A673 (cell line): Measurements from ENCODE around the gene HEPACAM2. TPM values are rescaled to one million over a fixed set of nuclear protein-coding genes. Genes with fewer than 3 reads are reported as not detected.

Source experiments
- BruUV-seq: library from RNA; stranded (reverse); fragments of 400-500 nt; replicated peaks from 2 replicates; lab custom pipeline; 2021; lab: Mats Ljungman, UMichigan
- CTCF ChIA-PET: fragments of 300-600 bp; sonication (Branson Sonifier 250); formaldehyde crosslinking; loops from one replicate; lab custom pipeline; 2022; ENCODE audit warnings: antibody characterized with exemption; lab: Charles Lee
- POLR2A ChIA-PET: fragments of 300-600 bp; sonication (Branson Sonifier 250); formaldehyde crosslinking; loops from one replicate; lab custom pipeline; 2022; ENCODE audit warnings: antibody characterized with exemption; ENCODE audit not compliant: low non-redundant PET; lab: Charles Lee
- DNase-seq: peaks from one replicate; pipeline ENCODE4 v3.0.0-alpha.2; 2015; ENCODE audit warnings: low spot score
- H3K27ac ChIP-seq: fragments of 200-600 bp; sonication (generic); 2 replicates; pipeline ENCODE4 v1.5.1; 2016; ENCODE audit warnings: mixed run types, low read depth, mild to moderate bottlenecking, mixed read lengths, antibody characterized with exemption, low read length; ENCODE audit not compliant: poor library complexity, severe bottlenecking
- H3K27me3 ChIP-seq: fragments of 200-600 bp; sonication (generic); replicated peaks from 2 replicates; pipeline ENCODE4 v1.6.1; 2017; ENCODE audit warnings: mixed run types, low read depth, mild to moderate bottlenecking, mixed read lengths, antibody characterized with exemption, low read length; ENCODE audit not compliant: insufficient read depth, poor library complexity
- H3K36me3 ChIP-seq: fragments of 200-600 bp; sonication (generic); 2 replicates; pipeline ENCODE4 v1.6.1; 2016; ENCODE audit warnings: mixed run types, mild to moderate bottlenecking, mixed read lengths, antibody characterized with exemption, low read length; ENCODE audit not compliant: insufficient read depth, poor library complexity, severe bottlenecking
- H3K4me1 ChIP-seq: fragments of 200-600 bp; sonication (generic); 2 replicates; pipeline ENCODE4 v1.6.1; 2017; ENCODE audit warnings: mixed run types, mild to moderate bottlenecking, mixed read lengths, antibody characterized with exemption, low read length; ENCODE audit not compliant: insufficient read depth, poor library complexity, severe bottlenecking
- H3K4me3 ChIP-seq: fragments of 200-600 bp; sonication (generic); 2 replicates; pipeline ENCODE4 v1.5.1; 2016; ENCODE audit warnings: low read depth, mixed run types, mild to moderate bottlenecking, mixed read lengths, low read length; ENCODE audit not compliant: poor library complexity, severe bottlenecking
- H3K9me3 ChIP-seq: fragments of 200-600 bp; sonication (generic); 2 replicates; pipeline ENCODE4 v1.6.1; 2016; ENCODE audit warnings: mixed run types, low read depth, mild to moderate bottlenecking, mixed read lengths, antibody characterized with exemption, low read length; ENCODE audit not compliant: poor library complexity, severe bottlenecking
- EZH2 ChIP-seq: fragments of 200-600 bp; sonication (generic); IDR thresholded peaks from 2 replicates; pipeline ENCODE4 v1.6.1; 2017; ENCODE audit warnings: borderline replicate concordance, low read depth, mild to moderate bottlenecking, mixed read lengths, antibody characterized with exemption, low read length; ENCODE audit not compliant: poor library complexity, severe bottlenecking
- intact Hi-C: fragments of 100-400 bp; cut with micrococcal nuclease; formaldehyde crosslinking; loops from one replicate; pipeline ENCODE4 v1.10.0; 2022; ENCODE audit not compliant: unreplicated experiment
- total RNA-seq: library from RNA; stranded (reverse); gene quantifications from 2 replicates; pipeline ENCODE4 v1.2.3, GENCODE V29; 2021
- TF ChIP-seq, protein P1 (sequence below): fragments of 300-800, 200-600 bp; sonication (generic); conservative IDR thresholded peaks from 2 replicates; pipeline ENCODE4 v1.5.1; 2017; ENCODE audit warnings: low read depth, mild to moderate bottlenecking, antibody characterized with exemption, low read length, moderate library complexity, mixed read lengths

Gene HEPACAM2
- total RNA-seq, 1 experiment from 2014 or later, result not detected

DNA sequence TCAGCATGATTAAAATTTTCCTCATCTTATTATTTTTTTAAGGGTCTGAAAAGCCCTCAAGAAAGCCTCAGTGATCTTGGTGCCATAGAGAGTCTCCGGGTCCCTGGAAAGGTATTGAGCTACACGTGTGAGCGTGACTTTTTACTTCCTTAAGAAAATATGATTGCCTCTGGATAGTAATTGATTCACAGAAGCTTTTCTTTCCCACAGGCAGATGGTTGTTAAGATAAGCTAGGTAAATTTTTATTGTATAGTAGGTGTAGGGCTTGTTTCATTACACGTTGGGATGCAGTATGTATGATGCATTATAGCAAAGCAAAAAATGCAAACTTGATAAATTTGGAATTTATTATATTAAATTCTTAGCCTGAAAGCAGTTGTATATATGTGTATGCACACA lies 13.6 kb upstream of the HEPACAM2 start:
- Histone ChIP-seq H3K36me3 (no peaks in the 10 kb centered on the region), H3K4me3 (no peak overlapping the region), H3K4me1 (no peaks in the 10 kb centered on the region), H3K27ac (no peak overlapping the region), H3K9me3 (no peaks in the 10 kb centered on the region), H3K27me3 (no peaks in the 10 kb centered on the region)
- DNase-seq, result no peak
- intact Hi-C loops, result loop anchor here (10.0 kb wide), 1 partner anchor 615 kb away; no protein-coding TSS in a partner anchor
- CTCF ChIA-PET, result no interaction called here
- BruUV-seq, result no TSS peak
- POLR2A ChIA-PET, result no interaction called here
- TF ChIP-seq, protein P1, sequence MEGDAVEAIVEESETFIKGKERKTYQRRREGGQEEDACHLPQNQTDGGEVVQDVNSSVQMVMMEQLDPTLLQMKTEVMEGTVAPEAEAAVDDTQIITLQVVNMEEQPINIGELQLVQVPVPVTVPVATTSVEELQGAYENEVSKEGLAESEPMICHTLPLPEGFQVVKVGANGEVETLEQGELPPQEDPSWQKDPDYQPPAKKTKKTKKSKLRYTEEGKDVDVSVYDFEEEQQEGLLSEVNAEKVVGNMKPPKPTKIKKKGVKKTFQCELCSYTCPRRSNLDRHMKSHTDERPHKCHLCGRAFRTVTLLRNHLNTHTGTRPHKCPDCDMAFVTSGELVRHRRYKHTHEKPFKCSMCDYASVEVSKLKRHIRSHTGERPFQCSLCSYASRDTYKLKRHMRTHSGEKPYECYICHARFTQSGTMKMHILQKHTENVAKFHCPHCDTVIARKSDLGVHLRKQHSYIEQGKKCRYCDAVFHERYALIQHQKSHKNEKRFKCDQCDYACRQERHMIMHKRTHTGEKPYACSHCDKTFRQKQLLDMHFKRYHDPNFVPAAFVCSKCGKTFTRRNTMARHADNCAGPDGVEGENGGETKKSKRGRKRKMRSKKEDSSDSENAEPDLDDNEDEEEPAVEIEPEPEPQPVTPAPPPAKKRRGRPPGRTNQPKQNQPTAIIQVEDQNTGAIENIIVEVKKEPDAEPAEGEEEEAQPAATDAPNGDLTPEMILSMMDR, result no peak
- TF ChIP-seq EZH2, result no peak

DNA sequence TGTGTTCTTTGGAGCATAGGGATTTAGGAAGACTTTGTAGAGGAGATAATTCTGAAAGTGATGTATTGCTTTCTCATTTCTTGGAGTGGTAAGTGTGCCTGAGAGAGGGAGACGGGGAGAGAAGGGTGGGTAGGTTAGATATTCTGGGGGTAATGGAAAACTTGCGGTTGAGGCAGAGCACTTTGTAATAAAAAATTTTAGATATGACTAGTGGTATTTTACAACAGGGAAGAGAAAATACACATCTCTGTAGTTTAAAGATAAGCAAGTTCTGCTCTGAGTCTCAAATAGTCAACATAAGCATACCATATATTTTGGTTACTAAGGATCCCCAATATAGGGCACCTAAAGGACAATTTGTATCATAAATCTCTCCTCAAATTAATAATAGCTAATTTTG lies 12.5 kb upstream of the HEPACAM2 start:
- no peaks in the 10 kb centered on the region for H3K9me3 ChIP-seq
- POLR2A ChIA-PET, result no interaction called here
- no peaks in the 10 kb centered on the region for H3K27me3 ChIP-seq
- no peaks in the 10 kb centered on the region for H3K36me3 ChIP-seq
- BruUV-seq, result no TSS peak
- no peak overlapping the region for H3K27ac ChIP-seq
- DNase-seq, result no peak
- no peak overlapping the region for H3K4me3 ChIP-seq
- intact Hi-C loops, result loop anchor here (10.0 kb wide), 1 partner anchor 614 kb away; no protein-coding TSS in a partner anchor
- no peaks in the 10 kb centered on the region for H3K4me1 ChIP-seq
- CTCF ChIA-PET, result no interaction called here
- no peak for TF ChIP-seq EZH2

DNA sequence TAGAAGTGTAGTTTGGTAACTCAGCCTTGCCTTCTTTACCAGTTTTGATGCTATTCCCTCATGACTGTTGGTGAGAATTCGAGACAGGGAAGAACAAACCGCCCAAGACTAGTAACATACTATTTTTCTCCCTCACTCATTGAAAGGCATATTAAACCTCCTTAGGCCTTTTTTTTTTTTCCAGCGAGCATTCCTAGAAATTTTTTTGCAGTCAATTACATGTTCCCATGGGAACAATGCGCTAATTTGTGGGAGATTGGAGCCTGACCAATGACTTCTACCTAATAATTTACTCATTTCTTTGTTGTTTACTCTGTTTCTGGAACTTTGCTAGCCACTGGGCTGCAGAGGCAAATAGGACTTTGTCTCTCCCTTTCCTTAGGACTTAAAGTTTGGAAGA lies 11.9 kb upstream of the HEPACAM2 start:
- intact Hi-C loops, result loop anchor here (10.0 kb wide), 1 partner anchor 613 kb away; no protein-coding TSS in a partner anchor
- CTCF ChIA-PET, result no interaction called here
- POLR2A ChIA-PET, result no interaction called here
- no peak overlapping the region for H3K4me3 ChIP-seq
- DNase-seq, result no peak
- H3K36me3 ChIP-seq, result no peaks in the 10 kb centered on the region
- no peak overlapping the region for H3K27ac ChIP-seq
- no TSS peak for BruUV-seq
- no peaks in the 10 kb centered on the region for H3K27me3 ChIP-seq
- H3K4me1 ChIP-seq, result peaks cover 2% of the 10 kb centered on the region
- TF ChIP-seq EZH2, result no peak
- TF ChIP-seq, protein P1, result no peak
- H3K9me3 ChIP-seq, result no peaks in the 10 kb centered on the region

DNA sequence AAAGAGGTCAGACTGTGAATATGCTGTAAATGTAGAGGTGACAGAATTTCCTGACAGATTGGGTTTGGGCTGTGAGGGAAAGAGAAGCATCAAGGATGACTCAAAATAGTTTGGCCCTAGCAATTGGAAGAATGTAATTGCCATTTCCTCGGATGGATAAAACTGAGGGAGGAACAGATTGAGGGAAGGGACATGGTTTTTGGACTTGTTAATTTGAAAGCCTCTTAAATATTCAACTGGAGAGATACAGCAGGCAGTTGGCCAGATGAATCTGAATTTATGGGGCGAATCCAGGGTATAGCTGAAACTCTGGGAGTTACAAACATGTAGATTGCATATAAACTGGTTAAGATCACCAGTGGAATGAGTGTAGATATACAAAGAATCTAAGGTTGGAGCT lies 9.3 kb upstream of the HEPACAM2 start:
- TF ChIP-seq EZH2, result no peak
- TF ChIP-seq, protein P1, result no peak
- ChIA-PET CTCF (no interaction called here), POLR2A (no interaction called here)
- Histone ChIP-seq H3K36me3 (no peaks in the 10 kb centered on the region), H3K4me3 (no peak overlapping the region), H3K27ac (no peak overlapping the region), H3K27me3 (no peaks in the 10 kb centered on the region), H3K9me3 (no peaks in the 10 kb centered on the region), H3K4me1 (peaks cover 4% of the 10 kb centered on the region)
- BruUV-seq, result no TSS peak
- DNase-seq, result no peak
- intact Hi-C loops, result loop anchor here (10.0 kb wide), 1 partner anchor 611 kb away; no protein-coding TSS in a partner anchor
